Breast epithelium (tissue), 4 donors: Measurements from ENCODE around the gene RBM39. TPM values are rescaled to one million over a fixed set of nuclear protein-coding genes. Genes with fewer than 3 reads are reported as not detected.
"Not testable (repeated sequence)": the region's sequence is repeated elsewhere in the genome, so short reads cannot be mapped to it uniquely, and the experiment has no call there.

Source experiments
- DNase-seq, 2 donors: peaks; one replicate each; pipeline ENCODE4 v3.0.0-alpha.2; 2019; ENCODE audit warnings: low spot score in 2 of 2
- H3K27ac ChIP-seq, 2 donors: fragments of 200-600 bp; sonication (generic) in 1 of 2; one replicate each; pipeline ENCODE4 v1.5.1; 2016 to 2019; ENCODE audit warnings: mild to moderate bottlenecking in 1 of 2
- H3K27me3 ChIP-seq, 2 donors: fragments of 200-600 bp; sonication (generic) in 1 of 2; one replicate each; pipeline versions ENCODE4 v1.5.1 to v1.6.0; 2017 to 2019; ENCODE audit warnings: control low read depth in 1 of 2, mild to moderate bottlenecking in 1 of 2
- H3K36me3 ChIP-seq: fragments of 200-600 bp; one replicate; pipeline ENCODE4 v1.5.1; 2019
- H3K4me1 ChIP-seq, 2 donors: fragments of 200-600 bp; sonication (generic); one replicate each; pipeline ENCODE4 v1.5.1; 2016 to 2019; ENCODE audit warnings: control low read depth in 1 of 2
- H3K4me3 ChIP-seq, 3 donors: fragments of 200-600 bp; sonication (generic); 1 replicate in 2 of 3; 2 replicates in 1 of 3; pipeline ENCODE4 v1.5.1; 2016 to 2019; ENCODE audit warnings: mild to moderate bottlenecking in 3 of 3, moderate library complexity in 2 of 3
- H3K9me3 ChIP-seq, 2 donors: fragments of 200-600 bp; sonication (generic) in 1 of 2; one replicate each; pipeline ENCODE4 v1.5.1; 2016 to 2019; ENCODE audit warnings: control low read depth in 1 of 2
- POLR2A ChIP-seq: fragments of 450-650 bp; IDR thresholded peaks from one replicate; pipeline ENCODE4 v1.6.1; 2016; ENCODE audit warnings: antibody characterized with exemption, mild to moderate bottlenecking, moderate library complexity
- POLR2AphosphoS5 ChIP-seq, 3 donors: sonication (generic); formaldehyde crosslinking; IDR thresholded peaks; one replicate each; pipeline ENCODE4 v1.6.1; 2017; ENCODE audit warnings: antibody characterized with exemption in 3 of 3
- intact Hi-C: fragments of 100-400 bp; cut with DNase I; formaldehyde crosslinking; loops from one replicate; pipeline ENCODE4 v1.15.1; 2023; ENCODE audit warnings: low total_unique reads
- total RNA-seq, 3 donors: library from RNA; depleted of rRNA; stranded (reverse); fragments of >200 nt; gene quantifications; one replicate each; pipeline ENCODE4 v1.1.0, GENCODE V29; 2016
- TF ChIP-seq, protein P1 (sequence below), 3 donors: fragments of 450-650 bp; IDR thresholded peaks; one replicate each; pipeline ENCODE4 v1.5.1; 2016 to 2017; ENCODE audit warnings: antibody characterized with exemption in 3 of 3, mild to moderate bottlenecking in 3 of 3, moderate library complexity in 3 of 3

Gene RBM39
- 100 to 1,000 TPM; 305 to 660 (median 527) TPM for total RNA-seq

GRCh38 chr20:35741892-35742740 is at the start of gene RBM39:
Gene RBM39, minus strand, starts transcription at chr20:35742260. Its CDS starts 1,386 bp downstream, at chr20:35740874.
- DNase-seq, result peak; percentile 100
- intact Hi-C loops, result no loop called here
- Histone ChIP-seq H3K4me1 (peaks cover 0 to 7% of the 10 kb centered on the region in 2 donors), H3K27me3 (no peaks in the 10 kb centered on the region), H3K36me3 (peaks cover 9% of the 10 kb centered on the region), H3K9me3 (no peaks in the 10 kb centered on the region), H3K27ac (peak within 1 kb of the TSS; percentile 99 to 100), H3K4me3 (peak within 1 kb of the TSS; percentile 79 to 87 (median 86))
- TF ChIP-seq, protein P1, sequence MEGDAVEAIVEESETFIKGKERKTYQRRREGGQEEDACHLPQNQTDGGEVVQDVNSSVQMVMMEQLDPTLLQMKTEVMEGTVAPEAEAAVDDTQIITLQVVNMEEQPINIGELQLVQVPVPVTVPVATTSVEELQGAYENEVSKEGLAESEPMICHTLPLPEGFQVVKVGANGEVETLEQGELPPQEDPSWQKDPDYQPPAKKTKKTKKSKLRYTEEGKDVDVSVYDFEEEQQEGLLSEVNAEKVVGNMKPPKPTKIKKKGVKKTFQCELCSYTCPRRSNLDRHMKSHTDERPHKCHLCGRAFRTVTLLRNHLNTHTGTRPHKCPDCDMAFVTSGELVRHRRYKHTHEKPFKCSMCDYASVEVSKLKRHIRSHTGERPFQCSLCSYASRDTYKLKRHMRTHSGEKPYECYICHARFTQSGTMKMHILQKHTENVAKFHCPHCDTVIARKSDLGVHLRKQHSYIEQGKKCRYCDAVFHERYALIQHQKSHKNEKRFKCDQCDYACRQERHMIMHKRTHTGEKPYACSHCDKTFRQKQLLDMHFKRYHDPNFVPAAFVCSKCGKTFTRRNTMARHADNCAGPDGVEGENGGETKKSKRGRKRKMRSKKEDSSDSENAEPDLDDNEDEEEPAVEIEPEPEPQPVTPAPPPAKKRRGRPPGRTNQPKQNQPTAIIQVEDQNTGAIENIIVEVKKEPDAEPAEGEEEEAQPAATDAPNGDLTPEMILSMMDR (IDR thresholded peaks at IDR 0.05), result peak; percentile 57 to 61 (median 58)
- TF ChIP-seq POLR2AphosphoS5 (IDR thresholded peaks at IDR 0.05) (peak; percentile 97 to 99 (median 97)), POLR2A (peak; percentile 96)

DNA sequence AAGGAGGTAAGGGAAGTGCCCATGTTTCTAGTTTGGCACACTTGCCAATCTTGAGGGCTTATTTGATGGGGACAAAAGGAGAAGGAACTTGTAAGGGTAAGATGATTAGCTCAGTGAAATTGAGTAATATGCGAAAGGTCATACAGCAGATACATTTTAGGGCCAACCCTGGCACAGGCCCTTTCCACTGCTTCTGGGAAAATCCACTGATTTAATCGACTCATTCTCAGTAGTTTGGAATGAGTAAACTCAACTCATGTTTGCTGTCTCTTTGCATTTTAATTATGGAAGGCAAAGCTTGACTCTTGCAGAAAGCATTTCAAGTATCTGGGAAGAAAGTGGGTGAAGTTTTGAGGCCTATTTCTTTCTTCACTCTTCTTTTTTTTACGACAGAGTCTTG is 49.8 kb upstream of the RBM39 start:
- peaks cover 0 to 3% of the 10 kb centered on the region in 2 donors for H3K4me1 ChIP-seq
- no peaks in the 10 kb centered on the region for H3K9me3 ChIP-seq
- TF ChIP-seq, protein P1 (IDR thresholded peaks at IDR 0.05), result no peak
- TF ChIP-seq POLR2A, result no peak
- TF ChIP-seq POLR2AphosphoS5 (IDR thresholded peaks at IDR 0.05), result peak in 1 of 3 donors; percentile 39
- no peaks in the 10 kb centered on the region for H3K27me3 ChIP-seq
- no peak for DNase-seq
- peak overlapping the region; percentile 66 to 68 for H3K27ac ChIP-seq
- no peak overlapping the region for H3K4me3 ChIP-seq
- H3K36me3 ChIP-seq, result no peaks in the 10 kb centered on the region
- intact Hi-C loops, result no loop called here

- TF ChIP-seq, protein P1 (IDR thresholded peaks at IDR 0.05), result no peak
- TF ChIP-seq POLR2AphosphoS5 (IDR thresholded peaks at IDR 0.05) (no peak), POLR2A (no peak)
- Histone ChIP-seq H3K4me3 (no peak overlapping the region), H3K9me3 (no peaks in the 10 kb centered on the region), H3K36me3 (no peaks in the 10 kb centered on the region), H3K4me1 (peaks cover 0 to 3% of the 10 kb centered on the region in 2 donors), H3K27ac (peak overlapping the region in 1 of 2 donors; percentile 21), H3K27me3 (no peaks in the 10 kb centered on the region)
- intact Hi-C loops, result no loop called here
- DNase-seq, result no peak
Observed at GRCh38 chr20:35791097-35791496, 49.0 kb upstream of the RBM39 start.

DNA sequence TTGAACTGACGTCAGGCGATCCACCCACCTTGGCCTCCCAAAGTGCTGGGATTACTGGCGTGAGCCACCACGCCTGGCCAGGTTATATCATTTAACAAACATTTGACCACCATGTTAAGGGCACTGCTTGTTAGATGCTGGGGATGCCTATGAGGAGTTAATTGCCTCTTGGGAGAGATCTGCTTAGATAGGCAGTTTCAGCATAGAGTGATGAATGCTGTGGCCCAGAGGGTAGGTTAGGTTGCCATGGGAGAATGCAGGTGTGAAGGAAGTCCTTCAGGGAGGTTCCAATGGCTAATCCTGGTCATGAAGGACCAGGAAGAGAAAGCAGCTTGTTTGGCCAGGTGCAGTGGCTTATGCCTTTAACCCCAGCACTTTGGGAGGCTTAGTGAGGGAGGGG is 46.7 kb upstream of the RBM39 start:
- no peak for DNase-seq
- H3K27me3 ChIP-seq, result no peaks in the 10 kb centered on the region
- H3K4me1 ChIP-seq, result peaks cover 0 to 3% of the 10 kb centered on the region in 2 donors
- H3K36me3 ChIP-seq, result no peaks in the 10 kb centered on the region
- no peak overlapping the region for H3K4me3 ChIP-seq
- no peaks in the 10 kb centered on the region for H3K9me3 ChIP-seq
- TF ChIP-seq POLR2AphosphoS5 (IDR thresholded peaks at IDR 0.05), result no peak
- TF ChIP-seq POLR2A, result no peak
- TF ChIP-seq, protein P1 (IDR thresholded peaks at IDR 0.05), result no peak
- no peak overlapping the region for H3K27ac ChIP-seq
- intact Hi-C loops, result no loop called here

DNA sequence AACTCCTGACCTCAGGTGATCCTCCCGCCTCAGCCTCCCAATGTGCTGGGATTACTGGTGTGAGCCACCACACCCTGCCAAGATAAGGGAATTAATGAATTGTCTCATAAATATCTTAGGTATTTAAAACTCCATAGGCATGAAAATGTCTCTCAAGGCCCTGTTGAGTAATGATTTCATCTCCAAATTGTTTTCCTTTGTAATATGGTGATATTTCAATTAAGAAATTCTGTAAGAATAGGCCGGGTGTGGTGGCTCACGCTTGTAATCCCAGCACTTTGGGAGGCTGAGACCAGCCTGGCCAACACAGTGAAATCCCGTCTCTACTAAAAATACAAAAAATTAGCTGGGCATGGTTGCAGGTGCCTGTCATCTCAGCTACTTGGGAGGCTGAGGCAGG is 43.5 kb upstream of the RBM39 start:
- DNase-seq, H3K36me3 ChIP-seq, H3K9me3 ChIP-seq, H3K27me3 ChIP-seq, H3K27ac ChIP-seq, H3K4me3 ChIP-seq, H3K4me1 ChIP-seq, intact Hi-C loops: not testable (repeated sequence)

DNA sequence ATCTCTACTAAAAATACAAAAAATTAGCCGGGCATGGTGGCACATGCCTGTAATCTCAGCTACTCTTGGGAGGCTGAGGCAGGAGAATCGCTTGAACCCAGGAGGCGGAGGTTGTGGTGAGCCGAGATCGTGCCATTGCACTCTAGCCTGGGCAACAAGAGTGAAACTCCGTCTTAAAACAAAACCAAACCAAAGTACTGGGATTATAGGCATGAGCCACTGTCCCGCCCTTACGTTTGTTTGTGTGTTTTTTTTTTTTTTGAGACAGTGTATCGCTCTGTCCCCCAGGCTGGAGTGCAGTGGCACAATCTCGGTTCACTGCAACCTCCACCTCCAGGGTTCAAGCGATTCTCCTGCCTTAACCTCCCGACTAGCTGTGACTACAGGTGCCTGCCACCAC is 41.8 kb upstream of the RBM39 start:
- H3K36me3 ChIP-seq, intact Hi-C loops, H3K4me1 ChIP-seq: not testable (repeated sequence)

More for the DNA sequence above, 41.8 kb upstream of the RBM39 start:
- H3K27ac ChIP-seq, H3K27me3 ChIP-seq, H3K4me3 ChIP-seq, H3K9me3 ChIP-seq, DNase-seq: not testable (repeated sequence)
